ENCODE results near the gene SLFN11.
"Not testable (repeated sequence)": the region's sequence is repeated elsewhere in the genome, so short reads cannot be mapped to it uniquely, and the experiment has no call there.

The SLFN11 gene

GRCh38 chr17:35341411-35341992 is 31.9 kb downstream of the SLFN11 start:
- DNase-seq (ENCODE audit: low read depth), result no peak
- H3K4me3 ChIP-seq (replicated peaks; ENCODE audit: low read depth, low read length), result no peak overlapping the region
- TF ChIP-seq CTCF (IDR thresholded peaks at IDR 0.05; ENCODE audit: low read length, missing control alignments), result no peak

- H3K4me3 ChIP-seq (replicated peaks; ENCODE audit: low read depth, low read length), result no peak overlapping the region
- TF ChIP-seq CTCF (IDR thresholded peaks at IDR 0.05; ENCODE audit: low read length, missing control alignments), result no peak
- no peak for DNase-seq (ENCODE audit: low read depth)
Observed at GRCh38 chr17:35338230-35338629, 35.2 kb downstream of the SLFN11 start.

- H3K4me3 ChIP-seq (replicated peaks; ENCODE audit: low read depth, low read length), result no peak overlapping the region
- no peak for TF ChIP-seq CTCF (IDR thresholded peaks at IDR 0.05; ENCODE audit: low read length, missing control alignments)
- DNase-seq (ENCODE audit: low read depth), result no peak
Observed at GRCh38 chr17:35337364-35337763, 36.1 kb downstream of the SLFN11 start.

- H3K4me3 ChIP-seq (replicated peaks; ENCODE audit: low read depth, low read length); DNase-seq (ENCODE audit: low read depth): not testable (repeated sequence)
Observed at GRCh38 chr17:35333578-35333977, 39.8 kb downstream of the SLFN11 start.

GRCh38 chr17:35322749-35323148 is 50.7 kb downstream of the SLFN11 start:
- no peak for TF ChIP-seq CTCF (IDR thresholded peaks at IDR 0.05; ENCODE audit: low read length, missing control alignments)
- no peak for DNase-seq (ENCODE audit: low read depth)
- no peak overlapping the region for H3K4me3 ChIP-seq (replicated peaks; ENCODE audit: low read depth, low read length)

GRCh38 chr17:35315971-35316370 is 57.5 kb downstream of the SLFN11 start:
- no peak overlapping the region for H3K4me3 ChIP-seq (replicated peaks; ENCODE audit: low read depth, low read length)
- no peak for DNase-seq (ENCODE audit: low read depth)
- no peak for TF ChIP-seq CTCF (IDR thresholded peaks at IDR 0.05; ENCODE audit: low read length, missing control alignments)

GRCh38 chr17:35315283-35315682 is 58.1 kb downstream of the SLFN11 start:
- no peak overlapping the region for H3K4me3 ChIP-seq (replicated peaks; ENCODE audit: low read depth, low read length)
- peak; percentile 89 for DNase-seq (ENCODE audit: low read depth)
- TF ChIP-seq CTCF (IDR thresholded peaks at IDR 0.05; ENCODE audit: low read length, missing control alignments), result no peak
